ENCODE results near the gene COCH. TPM values are rescaled to one million over a fixed set of nuclear protein-coding genes. Genes with fewer than 3 reads are reported as not detected.

Gene COCH
- total RNA-seq, 4 donors from 2014 or later: 0.60 to 3.1 (median 1.8) TPM

- Histone ChIP-seq H3K9me3 (no peaks in the 10 kb centered on the region), H3K27ac (no peak overlapping the region), H3K4me3 (no peak overlapping the region), H3K27me3 (no peaks in the 10 kb centered on the region), H3K36me3 (no peaks in the 10 kb centered on the region), H3K4me1 (no peaks in the 10 kb centered on the region)
- in situ Hi-C loops (cut with MboI; ENCODE audit: low pct_ligation_motif_present in 1 of 4, low pct_unique_long_range_greater_than_20kb in 1 of 4, low sequenced_read_pairs in 3 of 4) (no loop called here), intact Hi-C loops (cut with DNase I; ENCODE audit: low total_unique reads) (loop anchor here (10.0 kb wide), 1 partner anchor 906 kb away; no protein-coding TSS in a partner anchor)
- DNase-seq: no peak
- 87% methylated on average over 1 of the region's 1 CpG; no CpG with 5 or more reads in 1 of the 2 donors for WGBS, 2 donors (ENCODE audit: low coverage in 1 of 2)
- TF ChIP-seq EP300 (IDR thresholded peaks at IDR 0.05; ENCODE audit: low read depth) (no peak), CTCF (IDR thresholded peaks at IDR 0.05) (no peak), POLR2AphosphoS5 (IDR thresholded peaks at IDR 0.05) (no peak), POLR2A (IDR thresholded peaks at IDR 0.05) (no peak)
Observed at GRCh38 chr14:30861200-30861599, 13.2 kb upstream of the COCH start.

- in situ Hi-C loops (cut with MboI; ENCODE audit: low pct_ligation_motif_present in 1 of 4, low pct_unique_long_range_greater_than_20kb in 1 of 4, low sequenced_read_pairs in 3 of 4): no loop called here
- no peak for TF ChIP-seq POLR2AphosphoS5 (IDR thresholded peaks at IDR 0.05)
- TF ChIP-seq EP300 (IDR thresholded peaks at IDR 0.05; ENCODE audit: low read depth): no peak
- no peak for TF ChIP-seq POLR2A (IDR thresholded peaks at IDR 0.05)
- no peak for TF ChIP-seq CTCF (IDR thresholded peaks at IDR 0.05)
- H3K27ac ChIP-seq: no peak overlapping the region
- no peak for DNase-seq
- H3K4me3 ChIP-seq: no peak overlapping the region
- H3K4me1 ChIP-seq: no peaks in the 10 kb centered on the region
- no peaks in the 10 kb centered on the region for H3K27me3 ChIP-seq
- intact Hi-C loops (cut with DNase I; ENCODE audit: low total_unique reads): loop anchor here (10.0 kb wide), 1 partner anchor 910 kb away; no protein-coding TSS in a partner anchor
- no peaks in the 10 kb centered on the region for H3K36me3 ChIP-seq
- WGBS, 2 donors (ENCODE audit: low coverage in 1 of 2): 69 to 82% methylated on average over 5 of the region's 5 CpGs
- no peaks in the 10 kb centered on the region for H3K9me3 ChIP-seq
Observed at GRCh38 chr14:30864934-30865333, 9.4 kb upstream of the COCH start.

- DNase-seq: no peak
- intact Hi-C loops (cut with DNase I; ENCODE audit: low total_unique reads) (loop anchor here (10.0 kb wide), 1 partner anchor 914 kb away; no protein-coding TSS in a partner anchor), in situ Hi-C loops (cut with MboI; ENCODE audit: low pct_ligation_motif_present in 1 of 4, low pct_unique_long_range_greater_than_20kb in 1 of 4, low sequenced_read_pairs in 3 of 4) (no loop called here)
- Histone ChIP-seq H3K9me3 (no peaks in the 10 kb centered on the region), H3K36me3 (no peaks in the 10 kb centered on the region), H3K27me3 (peaks cover 29% of the 10 kb centered on the region), H3K4me3 (no peak overlapping the region), H3K27ac (no peak overlapping the region), H3K4me1 (peaks cover 0 to under 1% (median under 1%) of the 10 kb centered on the region in 4 donors)
- WGBS, 2 donors (ENCODE audit: low coverage in 1 of 2): 92 to 97% methylated on average over 5 of the region's 5 CpGs
- no peak for TF ChIP-seq POLR2A (IDR thresholded peaks at IDR 0.05)
- no peak for TF ChIP-seq EP300 (IDR thresholded peaks at IDR 0.05; ENCODE audit: low read depth)
- no peak for TF ChIP-seq POLR2AphosphoS5 (IDR thresholded peaks at IDR 0.05)
- TF ChIP-seq CTCF (IDR thresholded peaks at IDR 0.05): no peak
Observed at GRCh38 chr14:30868736-30869135, 5.6 kb upstream of the COCH start.

GRCh38 chr14:30869551-30870155, 4.7 kb upstream of the COCH start:
- Histone ChIP-seq H3K27me3 (peaks cover 38% of the 10 kb centered on the region), H3K4me1 (peaks cover 0 to 10% (median 8%) of the 10 kb centered on the region in 4 donors), H3K9me3 (no peaks in the 10 kb centered on the region), H3K27ac (no peak overlapping the region), H3K36me3 (no peaks in the 10 kb centered on the region), H3K4me3 (no peak overlapping the region)
- TF ChIP-seq POLR2A (IDR thresholded peaks at IDR 0.05): no peak
- no peak for TF ChIP-seq EP300 (IDR thresholded peaks at IDR 0.05; ENCODE audit: low read depth)
- no peak for TF ChIP-seq CTCF (IDR thresholded peaks at IDR 0.05)
- no peak for TF ChIP-seq POLR2AphosphoS5 (IDR thresholded peaks at IDR 0.05)
- intact Hi-C loops (cut with DNase I; ENCODE audit: low total_unique reads): loop anchor here (10.0 kb wide), 1 partner anchor 915 kb away; no protein-coding TSS in a partner anchor
- DNase-seq: no peak
- WGBS, 2 donors (ENCODE audit: low coverage in 1 of 2): 64 to 89% methylated on average over 2 of the region's 2 CpGs
- in situ Hi-C loops (cut with MboI; ENCODE audit: low pct_ligation_motif_present in 1 of 4, low pct_unique_long_range_greater_than_20kb in 1 of 4, low sequenced_read_pairs in 3 of 4): no loop called here

Data from transverse colon (tissue), 4 donors.